ENCODE measurements around the gene RFTN2. TPM values are rescaled to one million over a fixed set of nuclear protein-coding genes. Genes with fewer than 3 reads are reported as not detected.
"Not testable (repeated sequence)": the region's sequence is repeated elsewhere in the genome, so short reads cannot be mapped to it uniquely, and the experiment has no call there.

RFTN2 gene
- total and polyA plus RNA-seq, 2 donors (not counting 3 experiments of a cell fraction or from before 2014, with no cell fraction given): 5.0 to 8.0 TPM

DNA sequence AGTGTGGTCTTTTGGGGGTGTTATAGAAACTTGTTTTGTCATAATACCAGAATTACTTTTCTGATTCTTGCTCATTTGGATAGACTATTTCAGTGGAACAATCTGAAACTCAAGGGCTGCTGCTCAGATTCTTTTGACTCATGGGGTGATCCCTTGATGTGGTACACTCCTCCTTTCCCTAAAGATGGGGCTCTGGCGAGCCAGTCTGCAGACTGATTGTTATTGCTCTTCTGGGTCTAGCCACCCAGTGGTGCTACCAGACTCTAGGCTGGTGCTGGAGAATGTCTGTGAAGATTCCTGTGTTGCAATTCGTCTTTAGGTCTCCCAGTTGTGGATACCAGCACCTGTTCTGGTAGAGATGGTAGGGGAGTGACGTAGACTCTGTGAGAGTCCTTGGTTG, 25.6 kb upstream of the RFTN2 start:
- H3K4me2 ChIP-seq (ENCODE audit: insufficient read depth, low read length): no peak overlapping the region
- POLR2A ChIA-PET: no interaction called here
- H4K20me1 ChIP-seq (replicated peaks; ENCODE audit: control insufficient read depth, extremely low read depth, insufficient read depth, low read length): no peaks in the 10 kb centered on the region
- no peak overlapping the region for H3K9ac ChIP-seq (replicated peaks; ENCODE audit: extremely low read depth, insufficient read depth, low read length)
- FAIRE-seq (no peak), DNase-seq (ENCODE audit: low read depth, low spot score) (no peak)
- TF ChIP-seq MAX (IDR thresholded peaks at IDR 0.05; ENCODE audit: insufficient read depth, insufficient read length) (no peak), EZH2 (IDR thresholded peaks at IDR 0.05; ENCODE audit: borderline replicate concordance, low read depth, low read length, severe bottlenecking) (no peak), JUN (IDR thresholded peaks at IDR 0.05; ENCODE audit: borderline replicate concordance, insufficient read depth, insufficient read length, low read depth) (no peak), POLR2A (IDR thresholded peaks at IDR 0.05; ENCODE audit: low read depth, low read length) (no peak), MYC (IDR thresholded peaks at IDR 0.05; ENCODE audit: low read depth, low read length) (no peak), POLR2AphosphoS5 (IDR thresholded peaks at IDR 0.05; ENCODE audit: insufficient read depth, low read depth, low read length) (no peak), CTCF (IDR thresholded peaks at IDR 0.05; ENCODE audit: extremely low read depth in 1 of 2, insufficient read depth in 1 of 2, low read depth in 1 of 2, low read length in 2 of 2) (no peak), FOS (IDR thresholded peaks at IDR 0.05; ENCODE audit: borderline replicate concordance, insufficient read depth, low read length) (no peak), GATA2 (IDR thresholded peaks at IDR 0.05; ENCODE audit: insufficient read depth, insufficient read length, low read depth, low read length) (no peak)
- CTCF ChIA-PET: no interaction called here
- peaks cover 0 to 3% of the 10 kb centered on the region in 2 experiments for H3K27me3 ChIP-seq (ENCODE audit: control insufficient read depth in 2 of 2, insufficient read depth in 2 of 2, low read length in 2 of 2)
- intact Hi-C loops (cut with micrococcal nuclease) (no loop called here), dilution Hi-C loops (cut with MboI; ENCODE audit: extremely low pct_ligation_motif_present, low sequenced_read_pairs) (no loop called here)
- H3K4me1 ChIP-seq (ENCODE audit: control insufficient read depth, extremely low read depth, insufficient read depth, low read length): peaks cover 4% of the 10 kb centered on the region
- H3K4me3 ChIP-seq (replicated peaks in 1 of 3; ENCODE audit: insufficient read depth in 1 of 3, low read depth in 1 of 3, low read length in 3 of 3): no peak overlapping the region
- no peaks in the 10 kb centered on the region for H3K9me1 ChIP-seq (replicated peaks; ENCODE audit: control insufficient read depth, extremely low read depth, insufficient read depth, low read length)
- no peaks in the 10 kb centered on the region for H3K9me3 ChIP-seq (replicated peaks; ENCODE audit: control insufficient read depth, insufficient read depth, low read length)
- H3K79me2 ChIP-seq (ENCODE audit: control insufficient read depth, insufficient read depth, low read length): peaks cover 5% of the 10 kb centered on the region
- no peak overlapping the region for H2AFZ ChIP-seq (ENCODE audit: low read depth, low read length)
- no peaks in the 10 kb centered on the region for H3K36me3 ChIP-seq (ENCODE audit: control insufficient read depth in 2 of 2, extremely low read depth in 1 of 2, insufficient read depth in 2 of 2, low read length in 2 of 2)
- no peak overlapping the region for H3K27ac ChIP-seq (ENCODE audit: insufficient read depth, low read depth, low read length)
- BruUV-seq (replicated peaks): no TSS peak

DNA sequence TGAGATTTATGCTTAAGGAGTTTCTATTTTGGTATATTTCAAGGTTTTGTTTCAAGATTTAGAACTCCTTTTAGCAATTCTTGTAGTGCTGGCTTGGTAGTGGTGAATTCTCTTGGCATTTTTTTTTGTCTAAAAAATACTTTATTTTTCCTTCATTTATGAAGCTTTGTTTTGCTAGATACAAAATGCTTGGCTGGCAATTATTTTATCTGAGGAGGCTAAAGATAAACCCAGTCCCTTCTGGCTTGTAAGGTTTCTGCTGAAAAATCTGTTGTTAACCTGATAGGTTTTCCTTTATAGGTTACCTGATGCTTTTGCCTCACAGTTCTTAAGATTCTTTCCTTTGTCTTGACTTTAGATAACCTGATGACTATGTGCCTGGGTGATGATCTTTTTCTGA, 24.3 kb upstream of the RFTN2 start:
- H3K9ac ChIP-seq (replicated peaks; ENCODE audit: extremely low read depth, insufficient read depth, low read length); BruUV-seq (replicated peaks); intact Hi-C loops (cut with micrococcal nuclease); CTCF ChIA-PET; FAIRE-seq; H3K79me2 ChIP-seq (ENCODE audit: control insufficient read depth, insufficient read depth, low read length); H3K27ac ChIP-seq (ENCODE audit: insufficient read depth, low read depth, low read length); H4K20me1 ChIP-seq (replicated peaks; ENCODE audit: control insufficient read depth, extremely low read depth, insufficient read depth, low read length); H2AFZ ChIP-seq (ENCODE audit: low read depth, low read length); H3K27me3 ChIP-seq (ENCODE audit: control insufficient read depth in 2 of 2, insufficient read depth in 2 of 2, low read length in 2 of 2); H3K4me1 ChIP-seq (ENCODE audit: control insufficient read depth, extremely low read depth, insufficient read depth, low read length); H3K36me3 ChIP-seq (ENCODE audit: control insufficient read depth in 2 of 2, extremely low read depth in 1 of 2, insufficient read depth in 2 of 2, low read length in 2 of 2); H3K9me3 ChIP-seq (replicated peaks; ENCODE audit: control insufficient read depth, insufficient read depth, low read length); H3K4me3 ChIP-seq (replicated peaks in 1 of 3; ENCODE audit: insufficient read depth in 1 of 3, low read depth in 1 of 3, low read length in 3 of 3); H3K4me2 ChIP-seq (ENCODE audit: insufficient read depth, low read length); H3K9me1 ChIP-seq (replicated peaks; ENCODE audit: control insufficient read depth, extremely low read depth, insufficient read depth, low read length); dilution Hi-C loops (cut with MboI; ENCODE audit: extremely low pct_ligation_motif_present, low sequenced_read_pairs); DNase-seq (ENCODE audit: low read depth, low spot score): not testable (repeated sequence)
- POLR2A ChIA-PET: interaction anchor here (0.7 kb wide), 1 partner anchor 240 kb away, joined by 3 read pairs; no protein-coding TSS in a partner anchor

DNA sequence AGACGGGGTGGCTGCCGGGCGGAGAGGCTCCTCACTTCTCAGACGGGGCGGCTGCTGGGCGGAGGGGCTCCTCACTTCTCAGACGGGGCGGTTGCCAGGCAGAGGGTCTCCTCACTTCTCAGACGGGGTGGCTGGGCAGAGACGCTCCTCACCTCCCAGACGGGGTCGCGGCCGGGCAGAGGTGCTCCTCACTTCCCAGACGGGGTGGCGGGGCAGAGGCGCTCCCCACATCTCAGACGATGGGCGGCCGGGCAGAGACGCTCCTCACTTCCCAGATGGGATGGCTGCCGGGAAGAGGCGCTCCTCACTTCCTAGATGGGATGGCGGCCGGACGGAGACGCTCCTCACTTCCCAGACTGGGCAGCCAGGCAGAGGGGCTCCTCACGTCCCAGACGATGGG, 21.2 kb upstream of the RFTN2 start:
- intact Hi-C loops (cut with micrococcal nuclease): not testable (repeated sequence)

More for the DNA sequence above, 21.2 kb upstream of the RFTN2 start:
- H3K4me3 ChIP-seq (replicated peaks in 1 of 3; ENCODE audit: insufficient read depth in 1 of 3, low read depth in 1 of 3, low read length in 3 of 3); H3K4me2 ChIP-seq (ENCODE audit: insufficient read depth, low read length); H3K4me1 ChIP-seq (ENCODE audit: control insufficient read depth, extremely low read depth, insufficient read depth, low read length); H3K79me2 ChIP-seq (ENCODE audit: control insufficient read depth, insufficient read depth, low read length); dilution Hi-C loops (cut with MboI; ENCODE audit: extremely low pct_ligation_motif_present, low sequenced_read_pairs); H3K9me3 ChIP-seq (replicated peaks; ENCODE audit: control insufficient read depth, insufficient read depth, low read length); H3K9me1 ChIP-seq (replicated peaks; ENCODE audit: control insufficient read depth, extremely low read depth, insufficient read depth, low read length); FAIRE-seq; H3K36me3 ChIP-seq (ENCODE audit: control insufficient read depth in 2 of 2, extremely low read depth in 1 of 2, insufficient read depth in 2 of 2, low read length in 2 of 2); H3K9ac ChIP-seq (replicated peaks; ENCODE audit: extremely low read depth, insufficient read depth, low read length); H3K27ac ChIP-seq (ENCODE audit: insufficient read depth, low read depth, low read length); POLR2A ChIA-PET; CTCF ChIA-PET; DNase-seq (ENCODE audit: low read depth, low spot score); H3K27me3 ChIP-seq (ENCODE audit: control insufficient read depth in 2 of 2, insufficient read depth in 2 of 2, low read length in 2 of 2); BruUV-seq (replicated peaks); H4K20me1 ChIP-seq (replicated peaks; ENCODE audit: control insufficient read depth, extremely low read depth, insufficient read depth, low read length); H2AFZ ChIP-seq (ENCODE audit: low read depth, low read length): not testable (repeated sequence)

Data from endothelial cell of umbilical vein (primary cell).